Head of caudate nucleus (tissue), 42 donors: ENCODE results near the gene LURAP1L.
A peak's percentile ranks its signal among the peaks of the same experiment; 100 is the strongest.

Source experiments
- DNase-seq, 42 donors: peaks; one replicate each; pipeline versions ENCODE4 v3.0.0 to v3.0.0-alpha.2; 2020 to 2021; ENCODE audit warnings: mixed read lengths in 7 of 42
- intact Hi-C: fragments of 100-400 bp; cut with DNase I; formaldehyde crosslinking; loops from one replicate; pipeline ENCODE4 v1.15.0; 2022

Gene LURAP1L, protein sequence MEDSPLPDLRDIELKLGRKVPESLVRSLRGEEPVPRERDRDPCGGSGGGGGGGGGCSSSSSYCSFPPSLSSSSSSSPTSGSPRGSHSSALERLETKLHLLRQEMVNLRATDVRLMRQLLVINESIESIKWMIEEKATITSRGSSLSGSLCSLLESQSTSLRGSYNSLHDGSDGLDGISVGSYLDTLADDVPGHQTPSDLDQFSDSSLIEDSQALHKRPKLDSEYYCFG

DNA sequence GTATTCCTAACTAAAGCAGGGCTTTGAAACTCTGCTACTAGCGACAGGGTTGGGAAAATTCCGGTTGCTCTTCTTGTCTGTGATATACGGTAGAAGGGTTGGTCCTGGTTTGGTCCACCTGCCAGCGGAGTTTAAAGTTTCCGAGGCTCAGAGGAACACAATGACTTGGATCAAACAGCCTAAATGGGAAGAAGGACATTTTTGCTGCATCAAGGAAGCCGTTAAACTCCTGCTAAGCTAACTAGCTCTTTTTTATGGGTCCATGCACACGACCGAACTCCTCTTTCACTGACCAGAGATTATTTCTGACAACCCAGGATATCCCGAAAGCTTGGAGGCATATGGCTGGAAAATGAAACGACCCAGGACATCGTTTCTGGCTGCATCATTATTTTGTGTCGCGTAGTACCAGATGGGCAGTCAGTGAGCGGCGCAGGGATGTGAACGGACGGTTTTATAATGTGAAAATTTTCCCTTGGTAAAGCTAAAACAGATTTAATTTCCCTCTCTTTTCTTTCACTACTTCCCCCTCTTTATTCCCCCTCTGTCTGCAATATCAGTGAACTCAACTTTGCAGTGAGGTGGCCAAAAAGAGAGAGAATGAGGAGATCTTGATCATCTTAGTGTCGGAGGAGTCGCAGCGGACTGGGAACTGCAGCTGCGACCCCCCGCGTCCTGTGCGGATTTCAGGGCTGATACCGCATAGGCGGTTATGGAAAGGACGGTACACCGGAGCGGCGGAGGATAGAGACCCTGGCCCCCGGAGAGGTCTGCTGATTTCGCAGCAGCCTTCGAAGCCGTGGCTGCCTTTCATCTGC, at the start of gene LURAP1L:
TSS of gene LURAP1L (plus strand) at position 160 of the 818 bp plus-strand sequence. CDS start 696 bp downstream, outside the sequence.
- DNase-seq, result peak in 39 of 42 donors; percentile 4 to 83 (median 47)
- intact Hi-C loops, result no loop called here

DNA sequence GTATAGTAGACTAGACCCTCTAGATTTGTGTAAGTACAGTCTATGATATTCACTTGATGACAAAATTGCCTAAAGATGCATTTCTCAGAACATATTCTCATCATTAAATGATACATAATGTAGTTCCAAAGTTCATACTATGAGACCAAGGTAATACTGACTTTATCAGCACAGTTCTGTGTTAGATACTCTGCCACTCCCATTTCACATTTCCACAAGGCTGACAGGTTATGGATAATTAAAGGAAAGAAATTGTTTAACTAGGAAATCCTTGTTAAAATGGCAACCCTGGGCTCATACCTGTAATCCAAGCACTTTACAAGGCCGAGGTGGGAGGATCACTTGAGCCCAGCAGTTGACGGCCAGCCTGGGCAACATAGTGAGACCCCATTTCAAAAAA, 48.0 kb upstream of the LURAP1L start:
- DNase-seq, result no peak
- intact Hi-C loops, result no loop called here

DNA sequence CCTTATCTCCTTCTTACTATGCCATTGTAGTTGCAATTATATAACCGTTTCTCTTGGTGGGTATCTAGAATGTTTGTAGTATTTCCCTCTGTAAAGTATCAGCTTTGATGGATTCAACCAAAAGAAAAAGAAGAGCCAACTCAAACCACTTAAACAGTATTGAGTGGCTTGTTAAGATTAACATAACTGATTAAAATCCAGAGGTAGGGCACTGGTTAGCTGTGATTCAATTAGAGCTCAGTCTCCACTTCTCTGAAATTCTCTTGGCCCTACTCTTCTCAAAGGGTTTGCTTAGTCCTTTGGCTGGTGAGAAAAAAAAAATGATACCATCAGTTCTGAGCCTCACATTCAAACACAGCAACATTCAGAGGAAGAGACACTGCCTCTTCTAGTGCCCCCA, 44.6 kb upstream of the LURAP1L start:
- no peak for DNase-seq
- intact Hi-C loops, result no loop called here

DNA sequence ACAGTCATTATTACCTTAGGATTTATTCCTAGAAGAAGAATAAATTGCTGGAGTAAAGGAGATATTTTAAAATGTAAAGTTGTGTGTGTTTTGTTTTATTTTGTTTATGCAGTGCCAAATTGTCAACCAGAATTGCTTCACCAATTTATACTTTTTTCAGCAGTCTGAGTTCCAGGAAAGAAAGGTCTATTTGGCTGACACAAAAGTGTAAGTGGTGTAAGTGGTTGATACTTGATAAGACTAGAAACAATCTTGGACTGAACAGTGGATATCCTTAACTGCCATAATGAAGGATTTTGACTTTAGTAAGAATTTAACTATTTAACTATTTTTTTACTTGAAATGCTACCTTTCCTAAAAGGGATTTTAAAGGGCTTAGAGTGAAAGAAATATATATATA, 43.9 kb upstream of the LURAP1L start:
- intact Hi-C loops, result no loop called here

DNA sequence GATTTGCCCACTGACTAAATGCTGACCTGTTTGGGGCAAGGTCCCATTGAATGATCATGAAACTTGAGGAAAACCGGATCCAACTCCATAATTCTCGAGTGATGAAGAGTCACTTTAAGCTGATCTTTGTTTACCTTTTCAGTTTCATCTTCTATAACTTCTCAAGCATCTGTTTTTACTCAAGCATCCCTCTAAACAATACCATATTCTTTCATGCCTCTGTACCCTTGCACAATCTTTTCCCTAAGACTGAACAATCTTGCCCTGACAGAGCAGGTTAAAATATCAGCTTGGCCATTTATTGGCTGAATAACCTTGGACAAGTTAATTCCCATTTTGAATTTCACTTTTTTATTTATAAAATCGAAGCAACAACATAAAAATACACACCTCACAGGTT, 41.8 kb upstream of the LURAP1L start:
- intact Hi-C loops, result no loop called here
- DNase-seq, result no peak

More for the DNA sequence above, 43.9 kb upstream of the LURAP1L start:
- no peak for DNase-seq

DNA sequence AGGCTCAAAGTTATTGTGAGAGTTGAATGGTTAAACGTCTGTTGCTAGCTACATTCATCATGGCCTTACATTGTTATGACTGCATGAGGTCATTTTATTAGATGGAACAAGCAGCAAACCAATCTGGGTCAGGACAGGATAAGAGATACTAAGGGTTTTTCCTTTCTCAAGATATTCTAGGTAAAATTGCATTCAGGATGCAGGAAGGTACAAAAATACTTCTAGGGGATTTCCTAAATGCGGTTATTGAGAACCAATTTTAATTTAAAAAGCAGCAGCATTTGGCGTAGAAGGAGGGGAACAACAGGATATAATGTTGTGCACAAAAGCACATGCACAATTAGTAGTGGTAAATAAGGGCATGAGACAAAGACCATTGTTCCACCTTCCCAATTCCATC, 39.2 kb upstream of the LURAP1L start:
- no peak for DNase-seq
- intact Hi-C loops, result no loop called here

DNA sequence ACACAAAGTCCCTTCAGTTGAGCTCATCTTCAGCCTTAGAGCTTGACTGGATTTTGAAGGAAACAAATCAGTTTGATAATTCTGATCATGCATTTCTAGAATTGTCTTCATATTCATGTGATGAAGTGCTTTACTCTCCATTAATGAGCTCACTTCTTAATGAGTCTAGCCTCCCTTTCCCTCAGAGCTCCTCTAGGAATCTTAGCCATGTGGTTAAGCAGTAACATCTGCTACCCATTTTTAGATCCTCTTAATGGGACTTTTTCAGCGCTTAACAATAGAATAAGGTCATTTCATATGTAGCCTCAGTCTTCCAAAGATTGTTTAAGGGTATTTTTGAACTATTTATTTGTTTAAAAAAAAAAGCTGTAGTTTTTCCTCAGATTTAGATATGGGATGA, 36.9 kb upstream of the LURAP1L start:
- no peak for DNase-seq
- intact Hi-C loops, result no loop called here

DNA sequence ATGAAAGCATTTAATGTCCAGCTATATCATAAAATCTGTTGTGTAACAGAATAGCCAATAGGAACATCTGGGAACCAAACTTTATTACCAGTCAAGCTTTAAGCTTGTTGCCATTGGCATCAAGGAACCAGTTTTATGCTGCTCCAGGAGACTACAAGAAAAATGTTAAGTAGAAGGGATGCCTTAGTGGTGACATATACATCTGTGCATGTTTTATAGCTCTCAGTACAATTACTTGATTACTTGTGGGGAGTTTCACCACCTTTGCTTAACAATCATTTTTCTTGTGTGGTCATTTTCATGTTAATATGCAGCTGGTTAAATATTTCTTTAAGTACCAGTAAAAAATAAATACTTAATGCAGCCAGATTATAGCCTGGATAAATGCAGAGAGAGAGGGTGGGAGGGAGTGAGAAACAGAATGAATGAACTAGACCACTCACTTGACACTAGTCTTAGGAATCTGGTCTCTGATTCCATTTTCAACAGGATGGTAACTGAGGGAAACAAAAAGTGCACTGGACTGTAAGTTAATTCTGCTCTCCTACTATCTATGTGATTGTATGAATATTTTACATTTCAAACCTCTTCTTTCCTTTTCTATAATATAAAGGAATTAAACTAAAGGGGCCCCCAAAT, 35.7 kb upstream of the LURAP1L start:
- intact Hi-C loops, result no loop called here
- DNase-seq, result no peak

DNA sequence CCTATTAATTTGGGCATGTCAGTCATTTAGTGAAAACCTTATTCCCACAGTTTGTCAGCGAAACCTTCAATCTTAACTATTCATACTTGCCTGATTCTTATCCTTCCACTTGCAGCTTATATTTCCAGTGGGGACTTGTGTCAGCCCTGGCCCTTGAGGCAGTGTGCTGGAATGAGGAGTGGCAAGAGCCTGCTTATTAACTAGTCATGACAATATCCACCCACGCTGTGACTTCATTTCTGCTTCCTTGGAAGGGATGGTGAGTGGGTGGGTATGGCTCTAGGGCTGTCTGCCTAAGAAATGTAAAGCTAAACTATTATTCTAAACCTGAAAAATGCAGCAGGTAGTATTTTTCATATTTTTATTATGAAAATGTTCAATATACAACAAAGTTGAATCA, 34.0 kb upstream of the LURAP1L start:
- intact Hi-C loops, result no loop called here
- DNase-seq, result peak in 13 of 42 donors; percentile 8 to 63 (median 16)

DNA sequence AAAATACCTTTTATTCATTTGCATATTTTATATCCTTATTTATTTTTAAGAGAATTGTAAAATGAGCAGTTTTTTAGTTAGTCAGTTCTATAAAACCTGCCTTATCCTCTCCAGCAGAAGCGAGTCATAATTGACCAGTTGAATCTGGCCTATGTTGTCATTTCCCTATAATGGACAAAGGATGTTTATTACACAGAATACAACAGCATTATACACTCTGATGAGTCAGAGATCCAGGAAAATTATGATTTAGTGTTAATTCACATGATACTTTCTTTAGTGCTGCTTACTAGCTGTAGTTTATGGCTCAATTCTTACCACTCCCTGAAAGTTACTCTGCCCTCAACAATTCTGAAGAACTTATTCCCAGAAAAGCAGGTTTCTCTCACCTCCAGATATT, 26.8 kb upstream of the LURAP1L start:
- DNase-seq, result no peak
- intact Hi-C loops, result no loop called here

DNA sequence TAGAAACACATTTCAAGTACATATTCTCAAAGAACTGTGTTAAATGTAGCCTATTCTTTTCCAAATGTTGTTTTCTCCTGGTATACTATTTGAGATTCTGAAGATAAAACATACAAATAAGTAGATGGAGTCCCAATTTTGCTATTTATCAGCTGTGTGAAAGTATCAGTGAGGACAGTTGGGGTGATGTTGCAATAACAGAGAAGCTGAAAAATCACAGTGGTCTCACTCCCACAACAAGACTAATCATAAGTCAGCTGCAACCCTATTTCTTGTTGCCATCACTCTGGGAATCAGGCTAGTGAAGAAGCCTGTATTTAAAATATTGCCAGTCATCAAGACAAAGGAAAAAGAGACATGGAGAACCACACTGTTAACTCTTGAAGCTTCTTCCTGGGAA, 25.9 kb upstream of the LURAP1L start:
- intact Hi-C loops, result no loop called here
- DNase-seq, result no peak

DNA sequence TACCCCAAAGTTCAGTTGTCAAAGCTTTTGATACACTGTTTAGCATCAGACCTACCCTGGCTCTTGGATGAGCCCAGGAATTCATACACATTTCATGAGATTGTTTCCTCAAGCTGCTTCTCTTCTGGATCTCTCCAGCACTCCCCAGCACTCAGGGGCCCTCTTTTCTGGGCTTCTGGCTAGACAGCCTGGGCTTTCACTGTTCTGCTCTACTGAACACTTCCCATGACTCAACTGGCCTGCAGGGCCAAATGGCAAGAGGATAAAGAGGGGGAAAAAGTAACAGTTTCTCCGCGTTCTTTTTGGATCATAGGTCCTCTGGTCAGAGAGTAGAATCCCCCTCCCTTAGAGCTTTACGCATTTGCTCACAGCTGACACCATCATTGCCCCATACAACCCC, 20.9 kb upstream of the LURAP1L start:
- DNase-seq, result no peak
- intact Hi-C loops, result no loop called here

DNA sequence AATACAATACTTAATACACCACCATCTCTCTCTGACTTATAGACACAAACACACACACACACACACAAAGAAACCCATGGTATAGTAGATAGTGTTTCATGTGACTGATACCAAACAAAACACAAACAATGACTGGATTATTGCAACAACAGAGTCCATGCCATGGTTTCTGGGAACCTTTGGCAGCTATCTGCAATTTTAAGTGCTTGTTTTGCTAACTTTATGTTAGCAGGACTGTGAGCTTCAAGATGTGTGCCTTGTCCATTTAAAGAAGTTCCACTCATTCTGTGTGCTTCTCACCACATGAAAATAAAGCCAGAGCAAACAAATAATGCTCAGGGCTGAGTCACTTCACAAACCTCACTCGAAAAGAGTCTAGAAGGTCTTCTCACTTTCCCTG, 15.1 kb upstream of the LURAP1L start:
- peak in 1 of 42 donors; percentile 43 for DNase-seq
- intact Hi-C loops, result no loop called here

DNA sequence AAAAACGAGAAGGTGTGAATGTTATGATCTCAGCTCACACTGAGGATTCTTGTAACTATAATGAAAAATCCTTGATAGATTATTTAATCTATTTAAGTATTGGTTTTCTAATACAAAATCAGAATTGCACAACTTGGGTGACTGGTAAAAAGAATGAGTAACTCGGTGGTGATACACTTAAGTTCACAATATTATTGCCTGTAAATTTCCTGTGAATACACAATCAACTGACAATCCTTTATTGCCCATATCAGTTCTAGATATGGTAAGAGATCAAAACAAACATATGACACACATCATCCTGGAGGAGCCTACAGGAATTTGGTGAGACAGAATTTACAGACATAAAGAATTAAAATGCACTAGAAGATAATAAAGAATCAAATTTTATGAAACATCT, 14.1 kb upstream of the LURAP1L start:
- intact Hi-C loops, result no loop called here

DNA sequence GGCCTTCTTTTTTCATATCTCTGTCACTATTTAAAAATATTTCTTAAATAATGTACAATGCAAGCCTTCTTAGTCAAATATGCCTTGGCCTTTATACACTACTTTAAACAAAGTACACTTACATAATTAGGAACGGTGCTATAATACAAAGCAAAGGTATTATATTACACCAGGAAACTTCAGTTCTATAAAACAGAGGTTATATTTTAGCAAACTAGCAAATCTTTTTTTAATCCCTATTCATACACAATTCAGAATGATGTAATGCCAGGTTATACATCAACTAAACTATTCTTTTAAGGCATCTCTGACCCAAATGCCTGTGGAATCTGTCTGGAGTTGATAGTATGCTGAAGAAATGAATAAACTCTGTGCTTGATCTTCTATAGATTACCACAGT, 10.7 kb upstream of the LURAP1L start:
- no peak for DNase-seq
- intact Hi-C loops, result no loop called here

More for the DNA sequence above, 14.1 kb upstream of the LURAP1L start:
- no peak for DNase-seq

DNA sequence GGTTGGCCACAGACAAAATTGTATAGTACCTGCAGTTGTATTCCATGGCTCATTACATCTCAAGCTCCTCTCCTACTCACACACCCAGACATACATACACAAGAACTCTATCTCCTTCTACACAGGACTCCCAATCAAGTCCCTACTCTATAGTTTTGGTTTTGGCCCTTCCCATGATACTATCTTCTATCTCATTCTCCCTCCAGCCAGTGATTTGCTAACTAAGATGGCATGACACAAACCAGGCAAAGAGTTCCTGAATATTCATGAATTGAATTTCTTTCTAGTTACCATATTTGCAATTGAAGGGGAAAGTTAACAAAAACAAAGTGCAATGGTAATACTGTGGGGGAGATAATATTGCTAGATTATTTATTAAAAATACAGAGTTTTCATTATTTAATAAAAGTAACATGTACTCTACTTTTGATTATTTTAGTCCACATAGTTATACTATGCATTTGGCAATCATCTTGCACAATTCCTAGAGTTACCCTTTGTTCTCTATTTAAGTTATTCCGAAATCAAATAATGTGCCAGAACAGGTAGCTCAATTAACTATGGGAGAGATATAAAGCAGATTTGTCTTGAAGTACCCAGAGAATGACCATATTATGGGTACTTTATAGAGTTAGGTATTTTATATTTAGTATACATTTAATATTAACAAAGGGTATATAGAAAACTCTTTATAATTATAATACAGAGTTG, 9.6 kb upstream of the LURAP1L start:
- intact Hi-C loops, result no loop called here
- no peak for DNase-seq

DNA sequence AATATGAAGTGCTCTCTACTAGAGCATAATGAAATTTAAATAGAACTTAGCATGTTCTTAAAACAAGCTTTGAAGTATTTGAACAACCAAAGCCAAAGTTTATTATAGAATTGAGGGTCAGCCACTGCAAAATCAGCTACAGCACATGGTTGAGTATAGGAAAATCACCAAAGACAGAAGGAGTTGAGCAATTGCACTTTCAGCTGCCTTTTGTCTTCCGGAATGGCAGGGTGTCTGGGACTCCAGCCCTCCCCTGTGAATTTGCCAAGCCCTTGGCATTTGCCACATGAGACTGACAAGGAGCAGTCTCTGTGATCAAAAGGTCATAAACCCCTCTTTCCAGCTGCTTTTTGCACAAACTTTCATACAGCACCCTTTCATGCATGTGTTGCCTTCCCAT, 8.5 kb upstream of the LURAP1L start:
- no peak for DNase-seq
- intact Hi-C loops, result no loop called here

DNA sequence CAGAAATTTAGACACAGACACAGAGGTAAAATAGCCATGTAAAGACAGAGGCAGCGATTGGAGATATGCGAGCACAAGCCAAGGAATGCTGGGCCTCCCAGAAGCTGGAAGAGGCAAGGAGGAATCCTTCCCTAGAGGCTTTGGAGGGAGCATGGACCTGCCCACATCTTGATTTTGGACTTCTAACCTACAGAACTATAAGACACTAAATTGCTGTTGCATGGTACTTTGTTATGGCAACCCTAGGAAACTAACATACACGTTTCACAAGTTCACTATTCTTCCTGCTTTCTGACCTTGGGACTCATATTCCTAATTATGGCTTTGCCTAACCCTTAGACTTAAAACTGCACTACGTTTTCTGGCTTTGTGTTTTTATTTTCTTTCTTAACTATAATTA, 4.6 kb upstream of the LURAP1L start:
- intact Hi-C loops, result no loop called here
- DNase-seq, result no peak

DNA sequence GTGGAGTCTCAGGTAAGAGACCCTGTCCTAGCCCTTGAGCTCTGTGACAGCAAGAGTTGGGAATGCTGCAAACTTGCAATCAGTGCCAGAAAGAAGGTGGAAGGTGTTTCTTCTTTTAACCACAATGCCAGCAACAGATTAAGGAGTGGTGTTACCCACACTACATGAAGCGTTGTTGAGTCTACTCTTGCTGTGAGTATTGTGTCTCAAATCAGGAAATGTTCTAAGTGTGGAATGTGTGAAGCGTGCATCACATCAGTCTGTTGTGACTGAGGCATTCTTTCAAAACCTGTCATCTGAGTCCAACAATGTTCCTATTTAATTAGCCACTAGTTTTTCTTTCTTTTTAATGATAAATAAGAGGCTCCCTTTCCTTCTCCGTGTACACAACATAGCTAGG, 2.9 kb upstream of the LURAP1L start:
- intact Hi-C loops, result no loop called here
- DNase-seq, result no peak

DNA sequence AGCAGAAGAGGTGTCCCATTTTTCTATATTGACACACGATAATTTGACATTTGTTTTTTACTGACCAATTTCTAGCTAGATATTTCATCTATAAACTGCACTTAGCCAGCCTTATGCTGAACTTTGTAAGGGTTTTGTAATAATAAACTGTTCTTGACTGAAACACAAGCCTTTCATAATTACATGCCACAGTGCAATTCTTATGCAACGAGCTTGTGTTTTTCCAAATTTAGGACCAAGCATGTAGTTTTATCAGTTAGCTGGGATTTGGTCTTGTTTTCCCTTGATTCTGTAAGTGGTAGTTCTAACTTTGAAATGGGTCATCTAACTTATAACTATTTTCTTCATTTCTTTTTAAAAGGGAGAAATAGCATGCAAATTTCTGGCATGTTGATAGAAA, 1.3 kb upstream of the LURAP1L start:
- intact Hi-C loops, result no loop called here
- DNase-seq, result no peak
